ENCODE results near the gene CYBB. TPM values are rescaled to one million over a fixed set of nuclear protein-coding genes. Genes with fewer than 3 reads are reported as not detected.

Gene CYBB
- total RNA-seq, 1 donor from 2014 or later, result 0.09 TPM

DNA sequence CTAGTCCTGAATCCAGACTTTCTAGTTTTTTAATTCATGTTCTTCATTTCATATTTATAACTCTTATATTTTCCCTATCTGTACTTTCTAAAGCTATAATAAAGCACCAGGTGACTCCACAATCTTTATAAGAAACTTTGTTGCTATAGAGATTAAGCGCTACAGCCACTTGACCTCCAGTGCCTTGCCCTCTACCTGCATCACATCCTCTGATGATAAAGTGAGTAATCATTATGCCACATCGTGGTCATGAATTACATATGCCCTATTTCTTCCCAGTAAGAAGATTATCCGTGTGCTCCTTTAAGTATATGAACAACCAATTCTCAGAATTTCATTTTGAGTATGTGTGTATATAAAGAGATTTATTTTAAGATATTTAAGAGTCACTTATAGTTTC is 74.3 kb downstream of the CYBB start:
- peaks cover 5% of the 10 kb centered on the region for H3K27me3 Mint-ChIP-seq (ENCODE audit: low read depth)
- no peak for DNase-seq (ENCODE audit: low spot score)
- H3K9me3 Mint-ChIP-seq, result no peaks in the 10 kb centered on the region
- no peaks in the 10 kb centered on the region for H3K36me3 Mint-ChIP-seq (ENCODE audit: low read depth)
- H3K4me1 Mint-ChIP-seq (ENCODE audit: low read depth), result peaks cover 7% of the 10 kb centered on the region
- intact Hi-C loops (cut with micrococcal nuclease), result no loop called here
- no peak overlapping the region for H3K4me3 Mint-ChIP-seq (ENCODE audit: low read depth)
- no peak overlapping the region for H3K27ac Mint-ChIP-seq

DNA sequence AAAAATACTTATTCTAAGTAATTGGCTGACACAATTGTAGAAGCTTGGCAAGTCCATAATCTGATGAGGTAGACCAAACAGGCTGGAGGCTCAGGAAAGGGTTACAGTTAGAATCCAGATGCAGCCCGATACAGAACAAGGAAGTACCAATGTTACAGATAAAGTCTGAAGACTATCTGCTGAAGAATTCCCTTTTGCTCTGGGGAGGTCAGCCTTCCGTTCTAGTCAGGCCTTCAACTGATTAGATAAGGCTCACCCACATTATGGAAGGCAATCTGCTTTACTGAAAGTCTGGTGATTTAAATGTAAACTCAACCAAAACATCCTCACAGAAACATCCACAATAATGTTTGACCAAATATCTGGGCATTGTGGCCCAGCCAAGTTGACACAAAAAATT is 74.9 kb downstream of the CYBB start:
- Mint-ChIP-seq H3K27ac (no peak overlapping the region), H3K4me1 (ENCODE audit: low read depth) (peaks cover 7% of the 10 kb centered on the region), H3K36me3 (ENCODE audit: low read depth) (no peaks in the 10 kb centered on the region), H3K27me3 (ENCODE audit: low read depth) (peaks cover 5% of the 10 kb centered on the region), H3K4me3 (ENCODE audit: low read depth) (no peak overlapping the region), H3K9me3 (no peaks in the 10 kb centered on the region)
- DNase-seq (ENCODE audit: low spot score), result no peak
- intact Hi-C loops (cut with micrococcal nuclease), result no loop called here

DNA sequence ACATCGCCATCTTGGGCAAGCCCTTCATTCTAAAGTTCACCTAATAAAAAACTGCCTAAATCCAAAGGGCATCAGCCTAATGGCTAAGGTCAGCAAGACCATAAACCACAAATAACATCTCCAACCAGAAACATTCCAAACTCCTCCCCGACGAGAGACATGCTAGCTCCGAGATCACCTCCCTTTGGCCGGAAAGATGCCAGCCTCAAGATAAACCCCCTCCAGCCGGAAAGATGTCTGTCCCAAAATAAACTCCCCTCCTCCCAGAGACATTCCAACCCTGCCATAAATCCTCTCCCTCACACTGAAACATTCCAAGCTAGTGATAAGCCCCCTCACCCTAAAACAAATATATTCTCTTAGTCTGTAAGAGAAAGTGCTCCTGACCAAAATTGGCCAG is 80.9 kb downstream of the CYBB start:
- Mint-ChIP-seq H3K4me1 (ENCODE audit: low read depth) (no peaks in the 10 kb centered on the region), H3K36me3 (ENCODE audit: low read depth) (no peaks in the 10 kb centered on the region), H3K27me3 (ENCODE audit: low read depth) (peaks cover 19% of the 10 kb centered on the region), H3K9me3 (no peaks in the 10 kb centered on the region), H3K27ac (no peak overlapping the region), H3K4me3 (ENCODE audit: low read depth) (no peak overlapping the region)
- DNase-seq (ENCODE audit: low spot score), result no peak
- intact Hi-C loops (cut with micrococcal nuclease), result no loop called here

DNA sequence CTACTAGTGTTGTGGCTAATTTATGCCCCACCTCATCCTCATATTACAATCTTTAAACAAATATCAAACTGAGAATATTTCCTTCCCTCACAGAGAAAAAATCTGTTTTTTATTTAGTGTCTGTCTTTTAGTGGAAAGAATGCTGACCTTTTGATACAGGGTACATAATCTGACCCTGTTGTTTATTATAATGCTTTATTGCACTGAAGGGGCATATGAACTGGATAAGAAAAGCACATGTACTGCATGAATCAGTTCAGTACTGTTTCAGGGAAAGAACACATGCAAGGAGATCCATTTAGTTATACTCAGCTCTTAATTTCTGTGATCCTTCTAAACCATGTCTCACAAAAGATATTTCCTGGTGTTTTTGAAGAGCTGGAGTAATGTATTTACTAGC is 83.0 kb downstream of the CYBB start:
- Mint-ChIP-seq H3K9me3 (peaks cover 6% of the 10 kb centered on the region), H3K27ac (no peak overlapping the region), H3K27me3 (ENCODE audit: low read depth) (peaks cover 19% of the 10 kb centered on the region), H3K4me3 (ENCODE audit: low read depth) (no peak overlapping the region), H3K4me1 (ENCODE audit: low read depth) (peaks cover 3% of the 10 kb centered on the region), H3K36me3 (ENCODE audit: low read depth) (no peaks in the 10 kb centered on the region)
- intact Hi-C loops (cut with micrococcal nuclease), result no loop called here
- no peak for DNase-seq (ENCODE audit: low spot score)

Other genes starting within 250 kb of the CYBB start
- 0.11 and 0.16 TPM in 2 replicates for gene LANCL3, start 208.4 kb upstream of the CYBB start, total RNA-seq
- gene XK, start 94.3 kb upstream of the CYBB start, total RNA-seq, result 0.32 and 0.34 TPM in 2 replicates
- 17.6 and 19.9 TPM in 2 replicates for gene DYNLT3, start 67.5 kb downstream of the CYBB start, total RNA-seq
- gene SYTL5, start 226.5 kb downstream of the CYBB start, total RNA-seq, result not detected in 2 replicates

All from activated T-helper 2 cell treated with anti-CD3 and anti-CD28 coated beads, Interferon-gamma antibody, Interleukin-2, Interleukin-4, amounts not matched to agents 10 μg/mL and 5 μg/mL and 100 μg/mL, durations not matched to agents 14 hours and 24 hours and 36 hours (primary cell).